GM23248 (cell line): ENCODE data around the gene SESTD1. TPM values are rescaled to one million over a fixed set of nuclear protein-coding genes. Genes with fewer than 3 reads are reported as not detected.
"Not testable (repeated sequence)": the region's sequence is repeated elsewhere in the genome, so short reads cannot be mapped to it uniquely, and the experiment has no call there.

Experiments
- DNase-seq: peaks from one replicate; pipeline ENCODE4 v3.0.0-alpha.2; 2015
- H2AFZ ChIP-seq: fragments of 200-600 bp; sonication (generic); 2 replicates; pipeline ENCODE4 v1.6.1; 2016; ENCODE audit warnings: antibody characterized with exemption
- H3F3A ChIP-seq: fragments of 200-600 bp; sonication (generic); 2 replicates; pipeline ENCODE4 v1.6.1; 2016; ENCODE audit warnings: mild to moderate bottlenecking, antibody characterized with exemption, mixed run types; ENCODE audit not compliant: insufficient read depth
- H3K27ac ChIP-seq: fragments of 200-600 bp; sonication (generic); 2 replicates; pipeline ENCODE4 v1.5.1; 2016; ENCODE audit warnings: mild to moderate bottlenecking
- H3K27me3 ChIP-seq: fragments of 200-600 bp; sonication (generic); replicated peaks from 2 replicates; pipeline ENCODE4 v1.6.1; 2016; ENCODE audit warnings: mild to moderate bottlenecking; ENCODE audit not compliant: insufficient read depth
- H3K36me3 ChIP-seq: fragments of 200-600 bp; sonication (generic); 2 replicates; pipeline ENCODE4 v1.6.1; 2016; ENCODE audit warnings: low read depth, mild to moderate bottlenecking
- H3K4me1 ChIP-seq: fragments of 200-600 bp; sonication (generic); 2 replicates; pipeline ENCODE4 v1.6.1; 2016; ENCODE audit warnings: mild to moderate bottlenecking; ENCODE audit not compliant: insufficient read depth
- H3K4me2 ChIP-seq: fragments of 200-600 bp; sonication (generic); one replicate; pipeline ENCODE4 v1.6.1; 2016; ENCODE audit warnings: mild to moderate bottlenecking; ENCODE audit not compliant: unreplicated experiment
- H3K4me3 ChIP-seq: fragments of 200-600 bp; sonication (generic); 2 replicates; pipeline ENCODE4 v1.5.1; 2016; ENCODE audit warnings: mild to moderate bottlenecking
- H3K79me2 ChIP-seq: fragments of 200-600 bp; sonication (generic); 2 replicates; pipeline ENCODE4 v1.6.1; 2016; ENCODE audit warnings: mild to moderate bottlenecking; ENCODE audit not compliant: insufficient read depth
- H3K9ac ChIP-seq: fragments of 200-600 bp; sonication (generic); 2 replicates; pipeline ENCODE4 v1.6.1; 2016; ENCODE audit warnings: mild to moderate bottlenecking
- H3K9me2 ChIP-seq: fragments of 200-600 bp; sonication (generic); 2 replicates; pipeline ENCODE4 v1.6.1; 2016; ENCODE audit warnings: mixed run types, mild to moderate bottlenecking, moderate library complexity; ENCODE audit not compliant: insufficient read depth
- H3K9me3 ChIP-seq: fragments of 200-600 bp; sonication (generic); one replicate; pipeline ENCODE4 v1.6.1; 2017; ENCODE audit warnings: low read depth
- H4K20me1 ChIP-seq: fragments of 200-600 bp; sonication (generic); 2 replicates; pipeline ENCODE4 v1.6.0; 2016; ENCODE audit not compliant: insufficient read depth
- EZH2 ChIP-seq: fragments of 200-600 bp; sonication (generic); IDR thresholded peaks from 2 replicates; pipeline ENCODE4 v1.6.1; 2018; ENCODE audit warnings: antibody characterized with exemption, mild to moderate bottlenecking; ENCODE audit not compliant: insufficient read depth, poor library complexity, severe bottlenecking
- EZH2phosphoT487 ChIP-seq: fragments of 200-600 bp; sonication (generic); IDR thresholded peaks from 2 replicates; pipeline ENCODE4 v1.6.1; 2018; ENCODE audit warnings: antibody characterized with exemption, moderate library complexity, mild to moderate bottlenecking, low read depth; ENCODE audit not compliant: insufficient read depth
- WGBS, 2 experiments: methylation state at CpG; one replicate each; pipeline ENCODE4 v1.1.6; 2015 to 2017; ENCODE audit warnings: low lambda C conversion rate in 2 of 2, low coverage in 1 of 2; ENCODE audit errors: missing lambda C conversion rate in 2 of 2; 5-methylcytosine and 5-hydroxymethylcytosine counted together
- in situ Hi-C: fragments of 300-500 bp; cut with MboI; formaldehyde crosslinking; loops from 2 replicates; pipeline ENCODE4 v1.15.0; 2020
- polyA plus RNA-seq: library from polyadenylated mRNA; unstranded; fragments of >200 nt; fragmentation: Nextera tagmentation; extraction: Ambion mirVana; gene quantifications from 2 replicates; pipeline ENCODE4 v1.2.1, GENCODE V29; 2016
- total RNA-seq: library from RNA; depleted of rRNA; stranded (reverse); fragments of >200 nt; shearing (Covaris generic); gene quantifications from 2 replicates; pipeline ENCODE4 v1.2.3, GENCODE V29; 2014

The SESTD1 gene
- total and polyA plus RNA-seq, 2 experiments from 2014 or later = 22.5 to 77.1 TPM

- in situ Hi-C loops = no loop called here
- peaks cover 29% of the 10 kb centered on the region for H3F3A ChIP-seq
- peaks cover 8% of the 10 kb centered on the region for H3K36me3 ChIP-seq
- H3K9me3 ChIP-seq = no peaks in the 10 kb centered on the region
- H2AFZ ChIP-seq = no peak overlapping the region
- no peak overlapping the region for H3K27ac ChIP-seq
- no peak overlapping the region for H3K4me2 ChIP-seq
- H3K9ac ChIP-seq = no peak overlapping the region
- no peaks in the 10 kb centered on the region for H4K20me1 ChIP-seq
- WGBS, 2 experiments = 77% methylated on average over 2 of the region's 2 CpGs
- H3K4me3 ChIP-seq = no peak overlapping the region
- TF ChIP-seq EZH2 (no peak), EZH2phosphoT487 (no peak)
- peaks cover 26% of the 10 kb centered on the region for H3K4me1 ChIP-seq
- H3K9me2 ChIP-seq = no peaks in the 10 kb centered on the region
- DNase-seq = peak; percentile 63
- H3K79me2 ChIP-seq = no peaks in the 10 kb centered on the region
- H3K27me3 ChIP-seq = no peaks in the 10 kb centered on the region
Observed at GRCh38 chr2:179104736-179105135, 159.9 kb downstream of the SESTD1 start.

- Histone ChIP-seq H3K79me2 (no peaks in the 10 kb centered on the region), H2AFZ (no peak overlapping the region), H3K4me3 (no peak overlapping the region), H3K27ac (no peak overlapping the region), H3K4me1 (no peaks in the 10 kb centered on the region), H4K20me1 (no peaks in the 10 kb centered on the region), H3K9me3 (no peaks in the 10 kb centered on the region), H3K36me3 (no peaks in the 10 kb centered on the region), H3F3A (no peaks in the 10 kb centered on the region), H3K27me3 (no peaks in the 10 kb centered on the region), H3K4me2 (no peak overlapping the region), H3K9ac (no peak overlapping the region), H3K9me2 (no peaks in the 10 kb centered on the region)
- TF ChIP-seq EZH2phosphoT487 (no peak), EZH2 (no peak)
- 74 to 81% methylated on average over 4 of the region's 4 CpGs for WGBS, 2 experiments
- in situ Hi-C loops = no loop called here
- DNase-seq = no peak
Observed at GRCh38 chr2:179098080-179098689, 166.4 kb downstream of the SESTD1 start.

- Histone ChIP-seq H3K9ac (no peak overlapping the region), H3K4me3 (no peak overlapping the region), H2AFZ (no peak overlapping the region), H4K20me1 (no peaks in the 10 kb centered on the region), H3K27ac (no peak overlapping the region), H3K27me3 (no peaks in the 10 kb centered on the region), H3F3A (no peaks in the 10 kb centered on the region), H3K4me1 (no peaks in the 10 kb centered on the region), H3K9me2 (no peaks in the 10 kb centered on the region), H3K79me2 (no peaks in the 10 kb centered on the region), H3K9me3 (no peaks in the 10 kb centered on the region), H3K4me2 (no peak overlapping the region), H3K36me3 (no peaks in the 10 kb centered on the region)
- no peak for DNase-seq
- no peak for TF ChIP-seq EZH2phosphoT487
- no peak for TF ChIP-seq EZH2
- in situ Hi-C loops = no loop called here
- 45 to 53% methylated on average over 1 of the region's 1 CpG for WGBS, 2 experiments
Observed at GRCh38 chr2:179097131-179097530, 167.5 kb downstream of the SESTD1 start.

- no peaks in the 10 kb centered on the region for H3K4me1 ChIP-seq
- H4K20me1 ChIP-seq = no peaks in the 10 kb centered on the region
- H3K9me2 ChIP-seq = no peaks in the 10 kb centered on the region
- H3K36me3 ChIP-seq = no peaks in the 10 kb centered on the region
- H3K27me3 ChIP-seq = no peaks in the 10 kb centered on the region
- no peak overlapping the region for H2AFZ ChIP-seq
- no peak overlapping the region for H3K4me2 ChIP-seq
- H3K9ac ChIP-seq = no peak overlapping the region
- 94 to 98% methylated on average over 3 of the region's 3 CpGs for WGBS, 2 experiments
- H3K4me3 ChIP-seq = no peak overlapping the region
- TF ChIP-seq EZH2phosphoT487 = no peak
- no peak for TF ChIP-seq EZH2
- H3K79me2 ChIP-seq = no peaks in the 10 kb centered on the region
- no peak for DNase-seq
- H3K27ac ChIP-seq = no peak overlapping the region
- no peaks in the 10 kb centered on the region for H3F3A ChIP-seq
- in situ Hi-C loops = no loop called here
- H3K9me3 ChIP-seq = no peaks in the 10 kb centered on the region
Observed at GRCh38 chr2:179096090-179096489, 168.5 kb downstream of the SESTD1 start.

GRCh38 chr2:179092912-179093311 is 171.7 kb downstream of the SESTD1 start:
- WGBS, 2 experiments = 83% methylated on average over 4 of the region's 4 CpGs
- H3K9me3 ChIP-seq, H3F3A ChIP-seq, H3K27ac ChIP-seq, H2AFZ ChIP-seq, H3K79me2 ChIP-seq, H3K4me1 ChIP-seq, H3K27me3 ChIP-seq, H3K4me2 ChIP-seq, in situ Hi-C loops, DNase-seq, H3K9me2 ChIP-seq, H3K4me3 ChIP-seq, H3K36me3 ChIP-seq, H4K20me1 ChIP-seq, H3K9ac ChIP-seq: not testable (repeated sequence)
